Fibroblast of villous mesenchyme (primary cell): ENCODE measurements around the gene PAPLN. TPM values are rescaled to one million over a fixed set of nuclear protein-coding genes. Genes with fewer than 3 reads are reported as not detected.

ENCODE experiments used
- DNase-seq: peaks from one replicate; pipeline ENCODE4 v3.0.0-alpha.2; 2010; ENCODE audit warnings: low read depth
- H3K4me3 ChIP-seq: 2 replicates; pipeline ENCODE4 v1.5.1; 2011; ENCODE audit warnings: low read depth, mild to moderate bottlenecking, low read length
- small RNA-seq: library from RNA; depleted of rRNA; stranded (forward); fragments of <200 nt; gene quantifications from one replicate; pipeline ENCODE3, GENCODE V24; 2012
- total RNA-seq: library from RNA; depleted of rRNA; stranded (reverse); fragments of >200 nt; gene quantifications from 2 replicates; pipeline ENCODE4 v1.2.3, GENCODE V29; 2012
- TF ChIP-seq, protein P1 (sequence below): IDR thresholded peaks from 2 replicates; pipeline ENCODE4 v1.5.1; 2012; ENCODE audit warnings: low read depth, mild to moderate bottlenecking, low read length; ENCODE audit not compliant: insufficient read depth

The PAPLN gene
- total RNA-seq, 1 donor = 4.3 TPM

DNA sequence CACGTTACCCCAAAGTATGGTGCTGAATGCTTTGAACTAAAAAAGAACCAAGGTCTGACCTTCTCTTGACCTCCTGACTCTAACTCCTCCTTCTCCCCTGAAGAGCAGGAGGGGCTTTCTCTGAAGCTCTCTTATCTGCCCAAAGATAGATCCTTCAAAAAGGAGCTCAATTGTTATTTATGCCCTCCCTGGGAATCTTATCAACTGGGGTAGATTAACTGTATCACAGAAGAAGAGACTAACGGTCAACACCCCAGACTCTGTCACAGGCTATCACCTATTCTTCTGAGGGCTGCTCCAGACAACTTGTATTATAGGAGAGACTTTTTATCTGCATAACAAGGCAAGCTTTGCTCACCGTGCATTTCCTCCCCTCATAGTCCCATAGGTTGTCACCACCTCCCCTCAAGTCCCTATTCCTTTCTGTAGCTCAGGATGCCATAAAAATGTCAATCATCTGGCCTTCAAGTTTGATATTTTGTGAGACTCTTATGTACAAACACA is 86.6 kb downstream of the PAPLN start:
- DNase-seq = peak; percentile 6
- no peak overlapping the region for H3K4me3 ChIP-seq
- TF ChIP-seq, protein P1, sequence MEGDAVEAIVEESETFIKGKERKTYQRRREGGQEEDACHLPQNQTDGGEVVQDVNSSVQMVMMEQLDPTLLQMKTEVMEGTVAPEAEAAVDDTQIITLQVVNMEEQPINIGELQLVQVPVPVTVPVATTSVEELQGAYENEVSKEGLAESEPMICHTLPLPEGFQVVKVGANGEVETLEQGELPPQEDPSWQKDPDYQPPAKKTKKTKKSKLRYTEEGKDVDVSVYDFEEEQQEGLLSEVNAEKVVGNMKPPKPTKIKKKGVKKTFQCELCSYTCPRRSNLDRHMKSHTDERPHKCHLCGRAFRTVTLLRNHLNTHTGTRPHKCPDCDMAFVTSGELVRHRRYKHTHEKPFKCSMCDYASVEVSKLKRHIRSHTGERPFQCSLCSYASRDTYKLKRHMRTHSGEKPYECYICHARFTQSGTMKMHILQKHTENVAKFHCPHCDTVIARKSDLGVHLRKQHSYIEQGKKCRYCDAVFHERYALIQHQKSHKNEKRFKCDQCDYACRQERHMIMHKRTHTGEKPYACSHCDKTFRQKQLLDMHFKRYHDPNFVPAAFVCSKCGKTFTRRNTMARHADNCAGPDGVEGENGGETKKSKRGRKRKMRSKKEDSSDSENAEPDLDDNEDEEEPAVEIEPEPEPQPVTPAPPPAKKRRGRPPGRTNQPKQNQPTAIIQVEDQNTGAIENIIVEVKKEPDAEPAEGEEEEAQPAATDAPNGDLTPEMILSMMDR = no peak

Small RNA genes lying within 50 kb of the gene (small RNA-seq; reads per million reads assigned to genes)
- gene AC004858.1 (not detected), gene RNU6-419P (not detected)

Other genes starting within 250 kb of the PAPLN start
- gene ZFYVE1, start 210.4 kb upstream of the PAPLN start, total RNA-seq = 20.3 and 21.6 TPM in 2 replicates
- gene RBM25, start 179.0 kb upstream of the PAPLN start, total RNA-seq = 33.8 and 44.0 TPM in 2 replicates
- gene PSEN1, start 101.0 kb upstream of the PAPLN start, total RNA-seq = 41.9 and 57.4 TPM in 2 replicates
- gene NUMB, start 221.0 kb downstream of the PAPLN start, total RNA-seq = 35.1 and 35.4 TPM in 2 replicates